HepG2 (cell line): ENCODE results near the gene TACC2. TPM values are rescaled to one million over a fixed set of nuclear protein-coding genes. Genes with fewer than 3 reads are reported as not detected.

ENCODE experiments used
- ATAC-seq: fragments of 200-7000 bp; cut with Tn5 transposase; 3 replicates; pipeline ENCODE4 v1.9.1; 2020; ENCODE audit warnings: mild to moderate bottlenecking, moderate library complexity
- BruUV-seq: library from RNA; stranded (reverse); fragments of 400-500 nt; replicated peaks from 2 replicates; lab custom pipeline; 2021; lab: Mats Ljungman, UMichigan
- CTCF ChIA-PET: fragments of 300-600 bp; formaldehyde crosslinking; extraction: SDS; loops from one replicate; lab custom pipeline; 2021; ENCODE audit warnings: low total read pairs, inconsistent platforms, low intra/inter-chr PET ratio; lab: Yijun Ruan, JAX
- POLR2A ChIA-PET: fragments of 350-600 bp; sonication (Branson Sonifier 250); formaldehyde crosslinking; loops from one replicate; lab custom pipeline; 2020; ENCODE audit warnings: antibody characterized with exemption, inconsistent platforms; lab: Yijun Ruan, JAX
- DNase-seq: peaks from one replicate; pipeline ENCODE4 v3.0.0-alpha.2; 2015; ENCODE audit warnings: low spot score
- FAIRE-seq: peaks from 3 replicates; lab custom pipeline; 2011; peaks lifted over from hg19 to GRCh38; lab: Jason Lieb, UNC
- H2AFZ ChIP-seq: one replicate; pipeline ENCODE4 v1.6.1; 2011; ENCODE audit warnings: low read length, inconsistent platforms
- H3K27ac ChIP-seq: fragments of 300-600 bp; 3 replicates; pipeline ENCODE4 v1.8.0; 2011; ENCODE audit warnings: mixed run types, mild to moderate bottlenecking, mixed read lengths, low read length, inconsistent platforms; ENCODE audit not compliant: insufficient read depth; ENCODE audit errors: extremely low read length
- H3K27me3 ChIP-seq, 2 experiments: fragments of 200-600 bp in 1 of 2; 2 replicates in 1 of 2; 3 replicates in 1 of 2; pipeline versions ENCODE4 v1.6.0 to v1.8.0; 2011; ENCODE audit warnings: low read length in 2 of 2, mild to moderate bottlenecking in 2 of 2, moderate library complexity in 2 of 2, inconsistent platforms in 1 of 2; ENCODE audit not compliant: insufficient read depth in 2 of 2, control insufficient read depth in 1 of 2
- H3K36me3 ChIP-seq, 2 experiments: fragments of 200-600 bp in 1 of 2; replicated peaks in 1 of 2; 2 replicates in 1 of 2; 3 replicates in 1 of 2; pipeline versions ENCODE4 v1.5.1 to v1.8.0; 2011; ENCODE audit warnings: low read length in 2 of 2, inconsistent platforms in 1 of 2; ENCODE audit not compliant: insufficient read depth in 2 of 2, control insufficient read depth in 1 of 2
- H3K4me1 ChIP-seq: 2 replicates; pipeline ENCODE4 v1.5.1; 2012; ENCODE audit warnings: low read length, inconsistent platforms; ENCODE audit not compliant: insufficient read depth
- H3K4me2 ChIP-seq: 2 replicates; pipeline ENCODE4 v1.6.0; 2011; ENCODE audit warnings: low read depth, low read length, inconsistent platforms
- H3K4me3 ChIP-seq, 3 experiments: fragments of 200-600 bp in 1 of 3; sonication (generic), shearing (Covaris generic) in 1 of 3; replicated peaks in 1 of 3; 2 replicates each; pipeline ENCODE4 v1.5.1; 2011 to 2016; ENCODE audit warnings: low read length in 3 of 3, inconsistent platforms in 2 of 3, low read depth in 2 of 3, mild to moderate bottlenecking in 2 of 3, control low read depth in 1 of 3, mixed read lengths in 1 of 3; ENCODE audit not compliant: insufficient read depth in 1 of 3
- H3K79me2 ChIP-seq: one replicate; pipeline ENCODE4 v1.6.1; 2011; ENCODE audit warnings: low read length, inconsistent platforms; ENCODE audit not compliant: insufficient read depth
- H3K9ac ChIP-seq: 2 replicates; pipeline ENCODE4 v1.6.0; 2011; ENCODE audit warnings: mild to moderate bottlenecking, low read depth, low read length, inconsistent platforms; ENCODE audit not compliant: insufficient read depth
- H3K9me3 ChIP-seq: 2 replicates; pipeline ENCODE4 v1.5.1; 2012; ENCODE audit warnings: mild to moderate bottlenecking, low read length
- H4K20me1 ChIP-seq: 2 replicates; pipeline ENCODE4 v1.6.0; 2011; ENCODE audit warnings: inconsistent platforms, mild to moderate bottlenecking, low read length, moderate library complexity; ENCODE audit not compliant: insufficient read depth
- DZIP1 ChIP-seq: sonication (generic); formaldehyde crosslinking; IDR thresholded peaks from 2 replicates; pipeline ENCODE4 v1.5.0; 2020; ENCODE audit warnings: mild to moderate bottlenecking, missing genetic modification reagents
- ELF1 ChIP-seq: sonication (generic); formaldehyde crosslinking; IDR thresholded peaks from 2 replicates; pipeline ENCODE4 v1.4.0; 2020; ENCODE audit warnings: missing genetic modification reagents
- IRF9 ChIP-seq: sonication (generic); formaldehyde crosslinking; IDR thresholded peaks from 2 replicates; pipeline ENCODE4 v1.8.0; 2022; ENCODE audit warnings: missing genetic modification reagents, mild to moderate bottlenecking, borderline replicate concordance
- PRDM10 ChIP-seq: sonication (generic); formaldehyde crosslinking; IDR thresholded peaks from 2 replicates; pipeline ENCODE4 v1.4.0; 2020; ENCODE audit warnings: low read depth, missing genetic modification reagents
- PREB ChIP-seq: sonication (generic); formaldehyde crosslinking; IDR thresholded peaks from 2 replicates; pipeline ENCODE4 v1.4.0; 2020; ENCODE audit warnings: missing genetic modification reagents
- RBFOX2 ChIP-seq: fragments of 200-400 bp; formaldehyde crosslinking; IDR thresholded peaks from 2 replicates; pipeline ENCODE4 v1.6.1; 2017; ENCODE audit warnings: low read depth, mild to moderate bottlenecking, low read length
- ZBTB4 ChIP-seq: sonication (generic); formaldehyde crosslinking; IDR thresholded peaks from 2 replicates; pipeline ENCODE4 v1.4.0; 2020; ENCODE audit warnings: missing genetic modification reagents, mild to moderate bottlenecking, borderline replicate concordance
- ZNF274 ChIP-seq: sonication (generic); formaldehyde crosslinking; IDR thresholded peaks from 2 replicates; pipeline ENCODE4 v1.5.1; 2020; ENCODE audit warnings: mild to moderate bottlenecking, missing genetic modification reagents
- ZNF761 ChIP-seq: sonication (generic); formaldehyde crosslinking; conservative IDR thresholded peaks from 2 replicates; pipeline ENCODE4 v1.4.0; 2020; ENCODE audit warnings: mild to moderate bottlenecking, missing genetic modification reagents
- ZSCAN12 ChIP-seq: sonication (generic); formaldehyde crosslinking; IDR thresholded peaks from 2 replicates; pipeline ENCODE4 v1.9.0; 2021; ENCODE audit warnings: mild to moderate bottlenecking, missing genetic modification reagents
- WGBS: methylation state at CpG from one replicate; pipeline ENCODE4 v1.1.6; 2017; ENCODE audit warnings: low lambda C conversion rate; 5-methylcytosine and 5-hydroxymethylcytosine counted together
- in situ Hi-C: cut with HindIII; loops from 2 replicates; pipeline ENCODE4 v1.10.0; 2017; ENCODE audit warnings: low pct_unique_long_range_greater_than_20kb; ENCODE audit not compliant: extremely low pct_ligation_motif_present
- intact Hi-C: fragments of 100-400 bp; cut with micrococcal nuclease; formaldehyde crosslinking; loops from one replicate; pipeline ENCODE4 v1.10.0; 2022; ENCODE audit not compliant: unreplicated experiment
- polyA plus RNA-seq, 8 experiments: library from polyadenylated mRNA; depleted of rRNA in 3 of 8; stranded (reverse) in 7 of 8; unstranded in 1 of 8; fragments of >200 nt; fragmentation: Illumina TruSeq in 4 of 8; extraction: Trizol in 4 of 8; gene quantifications; 2 replicates each; pipeline versions ENCODE4 v1.2.1 to v1.2.3, GENCODE V29; 2011 to 2016; ENCODE audit warnings: low read depth in 4 of 8, missing spikeins in 1 of 8, mixed read lengths in 1 of 8; ENCODE audit not compliant: insufficient read depth in 1 of 8
- total RNA-seq, 5 experiments: library from RNA; depleted of rRNA; stranded (reverse); fragments of >200 nt; fragmentation: Illumina TruSeq; extraction: Trizol; gene quantifications; 2 replicates each; pipeline ENCODE4 v1.2.3, GENCODE V29; 2016; ENCODE audit warnings: low read depth in 1 of 5

The TACC2 gene
- total and polyA plus RNA-seq, 2 of the 13 experiments (the other 11 are each of a cell fraction or from before 2014, with no cell fraction given) = 11.8 to 16.0 TPM

- H3K36me3 ChIP-seq = peaks cover 0 to 1% of the 10 kb centered on the region in 2 experiments; a peak in 1 of 5 replicates
- peaks cover 21% of the 10 kb centered on the region for H3K4me1 ChIP-seq
- H3K27ac ChIP-seq = no peak overlapping the region
- no peak overlapping the region for H3K9ac ChIP-seq
- POLR2A ChIA-PET = no interaction called here
- H3K4me2 ChIP-seq = no peak overlapping the region
- no TSS peak for BruUV-seq
- intact Hi-C loops = loop anchor here (10.0 kb wide), 2 partner anchors 124 to 224 kb away; no protein-coding TSS in a partner anchor
- no peak overlapping the region for H3K4me3 ChIP-seq
- H4K20me1 ChIP-seq = no peaks in the 10 kb centered on the region
- no peaks in the 10 kb centered on the region for H3K27me3 ChIP-seq
- H3K79me2 ChIP-seq = no peaks in the 10 kb centered on the region
- CTCF ChIA-PET = no interaction called here
- no peak for DNase-seq
- no peaks in the 10 kb centered on the region for H3K9me3 ChIP-seq
- in situ Hi-C loops = no loop called here
- WGBS = 88% methylated on average over 10 of the region's 10 CpGs
- H2AFZ ChIP-seq = no peak overlapping the region
- ATAC-seq = no peak
- FAIRE-seq = no peak
- TF ChIP-seq ELF1 (CRISPR knock-in tag) (no peak), ZSCAN12 (CRISPR knock-in tag) (no peak), IRF9 (CRISPR knock-in tag) (no peak), DZIP1 (CRISPR knock-in tag) (no peak), ZBTB4 (CRISPR knock-in tag) (no peak), PREB (CRISPR knock-in tag) (no peak), ZNF274 (no peak), RBFOX2 (no peak), ZNF761 (no peak), PRDM10 (CRISPR knock-in tag) (no peak)
These were observed 280.2 kb downstream of the TACC2 start for GRCh38 chr10:122269059-122269687.
